ENCODE measurements around the gene MAP2K1. TPM values are rescaled to one million over a fixed set of nuclear protein-coding genes. Genes with fewer than 3 reads are reported as not detected.

MAP2K1 gene
- polyA plus RNA-seq, 1 donor (not counting 4 experiments of a cell fraction or from before 2014, with no cell fraction given) = 73.8 TPM

- dilution Hi-C loops (cut with MboI; ENCODE audit: extremely low pct_ligation_motif_present, low sequenced_read_pairs) = no loop called here
- peaks cover 24% of the 10 kb centered on the region for H3K4me1 ChIP-seq (ENCODE audit: control insufficient read depth, extremely low read depth, insufficient read depth, low read length)
- peaks cover 91% of the 10 kb centered on the region for H3K79me2 ChIP-seq (ENCODE audit: control insufficient read depth, insufficient read depth, low read length)
- no peak overlapping the region for H3K4me3 ChIP-seq (ENCODE audit: control insufficient read depth in 2 of 3, extremely low read depth in 1 of 3, insufficient read depth in 2 of 3, low read depth in 1 of 3, low read length in 3 of 3)
- no peak for FAIRE-seq
- H3K9me3 ChIP-seq (ENCODE audit: control insufficient read depth, low read depth, low read length) = no peaks in the 10 kb centered on the region
- TF ChIP-seq EZH2 (IDR thresholded peaks at IDR 0.05; ENCODE audit: low read length) = no peak
- TF ChIP-seq CTCF (optimal IDR thresholded peaks at IDR 0.05 in 1 of 3, IDR thresholded peaks at IDR 0.05 in 1 of 3, conservative IDR thresholded peaks at IDR 0.05 in 1 of 3; ENCODE audit: extremely low read depth in 1 of 3, insufficient read depth in 2 of 3, low read length in 3 of 3) = no peak
- no peaks in the 10 kb centered on the region for H3K9me1 ChIP-seq (ENCODE audit: control insufficient read depth, extremely low read depth, insufficient read depth, low read length)
- H2AFZ ChIP-seq (ENCODE audit: control insufficient read depth, low read length) = no peak overlapping the region
- H3K27me3 ChIP-seq (ENCODE audit: control insufficient read depth, extremely low read depth, insufficient read depth, low read length) = no peaks in the 10 kb centered on the region
- no peak overlapping the region for H3K4me2 ChIP-seq (ENCODE audit: control insufficient read depth, extremely low read depth, insufficient read depth, low read depth, low read length)
- H3K9ac ChIP-seq (ENCODE audit: control insufficient read depth, extremely low read depth, insufficient read depth, low read length) = no peak overlapping the region
- H3K27ac ChIP-seq (ENCODE audit: control insufficient read depth, insufficient read depth, low read length) = no peak overlapping the region
- peaks cover 3% of the 10 kb centered on the region for H4K20me1 ChIP-seq (ENCODE audit: control insufficient read depth, extremely low read depth, insufficient read depth, low read length)
- DNase-seq (ENCODE audit: low read depth, low spot score) = no peak
- peaks cover 4 to 7% of the 10 kb centered on the region in 2 experiments for H3K36me3 ChIP-seq (ENCODE audit: control insufficient read depth in 2 of 2, extremely low read depth in 1 of 2, insufficient read depth in 2 of 2, low read length in 2 of 2)
Measured at GRCh38 chr15:66394472-66394871, 7.8 kb downstream of the MAP2K1 start.

- dilution Hi-C loops (cut with MboI; ENCODE audit: extremely low pct_ligation_motif_present, low sequenced_read_pairs) = no loop called here
- Histone ChIP-seq H3K4me3 (ENCODE audit: control insufficient read depth in 2 of 3, extremely low read depth in 1 of 3, insufficient read depth in 2 of 3, low read depth in 1 of 3, low read length in 3 of 3) (no peak overlapping the region), H2AFZ (ENCODE audit: control insufficient read depth, low read length) (no peak overlapping the region), H3K27me3 (ENCODE audit: control insufficient read depth, extremely low read depth, insufficient read depth, low read length) (no peaks in the 10 kb centered on the region), H3K27ac (ENCODE audit: control insufficient read depth, insufficient read depth, low read length) (no peak overlapping the region), H3K36me3 (ENCODE audit: control insufficient read depth in 2 of 2, extremely low read depth in 1 of 2, insufficient read depth in 2 of 2, low read length in 2 of 2) (peaks cover 4 to 7% of the 10 kb centered on the region in 2 experiments), H3K9ac (ENCODE audit: control insufficient read depth, extremely low read depth, insufficient read depth, low read length) (no peak overlapping the region), H3K9me1 (ENCODE audit: control insufficient read depth, extremely low read depth, insufficient read depth, low read length) (no peaks in the 10 kb centered on the region), H3K4me2 (ENCODE audit: control insufficient read depth, extremely low read depth, insufficient read depth, low read depth, low read length) (no peak overlapping the region), H3K79me2 (ENCODE audit: control insufficient read depth, insufficient read depth, low read length) (peaks cover 91% of the 10 kb centered on the region), H4K20me1 (ENCODE audit: control insufficient read depth, extremely low read depth, insufficient read depth, low read length) (peaks cover 3% of the 10 kb centered on the region), H3K9me3 (ENCODE audit: control insufficient read depth, low read depth, low read length) (no peaks in the 10 kb centered on the region), H3K4me1 (ENCODE audit: control insufficient read depth, extremely low read depth, insufficient read depth, low read length) (peaks cover 22% of the 10 kb centered on the region)
- FAIRE-seq (no peak), DNase-seq (ENCODE audit: low read depth, low spot score) (no peak)
- TF ChIP-seq CTCF (optimal IDR thresholded peaks at IDR 0.05 in 1 of 3, IDR thresholded peaks at IDR 0.05 in 1 of 3, conservative IDR thresholded peaks at IDR 0.05 in 1 of 3; ENCODE audit: extremely low read depth in 1 of 3, insufficient read depth in 2 of 3, low read length in 3 of 3) (no peak), EZH2 (IDR thresholded peaks at IDR 0.05; ENCODE audit: low read length) (no peak)
Measured at GRCh38 chr15:66394915-66395314, 8.2 kb downstream of the MAP2K1 start.
